C4-2B (cell line): ENCODE measurements around the gene CCNG1.
"Not testable (repeated sequence)": the region's sequence is repeated elsewhere in the genome, so short reads cannot be mapped to it uniquely, and the experiment has no call there.

Source experiments
- H3K27ac ChIP-seq: fragments of 450-650 bp; 2 replicates; pipeline ENCODE4 v1.5.1; 2017
- CTCF ChIP-seq: fragments of 450-650 bp; conservative IDR thresholded peaks from 2 replicates; pipeline ENCODE4 v1.5.1; 2017; ENCODE audit warnings: mild to moderate bottlenecking
- ZFX ChIP-seq: fragments of 450-650 bp; IDR thresholded peaks from 2 replicates; pipeline ENCODE4 v1.6.1; 2017

CCNG1 gene

GRCh38 chr5:163437309-163438182 lies at the start of gene CCNG1:
Gene CCNG1 (plus strand): TSS chr5:163437595. CDS start chr5:163439257, 1,662 bp downstream.
- H3K27ac ChIP-seq: peak within 1 kb of the TSS; percentile 96
- TF ChIP-seq ZFX (peak; percentile 82), CTCF (no peak)

GRCh38 chr5:163395792-163396191 lies 41.6 kb upstream of the CCNG1 start:
- TF ChIP-seq ZFX: no peak
- TF ChIP-seq CTCF: no peak
- H3K27ac ChIP-seq: no peak overlapping the region

- H3K27ac ChIP-seq: not testable (repeated sequence)
These were observed 40.5 kb upstream of the CCNG1 start for GRCh38 chr5:163396818-163397340.

GRCh38 chr5:163397354-163397753 lies 40.0 kb upstream of the CCNG1 start:
- H3K27ac ChIP-seq: no peak overlapping the region
- TF ChIP-seq CTCF (no peak), ZFX (no peak)

- TF ChIP-seq CTCF (no peak), ZFX (no peak)
- H3K27ac ChIP-seq: no peak overlapping the region
These were observed 37.5 kb upstream of the CCNG1 start for GRCh38 chr5:163399923-163400322.

GRCh38 chr5:163401271-163401670 lies 36.1 kb upstream of the CCNG1 start:
- no peak overlapping the region for H3K27ac ChIP-seq
- TF ChIP-seq CTCF: no peak
- TF ChIP-seq ZFX: no peak

- no peak for TF ChIP-seq CTCF
- no peak for TF ChIP-seq ZFX
- no peak overlapping the region for H3K27ac ChIP-seq
These were observed 35.4 kb upstream of the CCNG1 start for GRCh38 chr5:163402007-163402406.
